ENCODE measurements around the gene STIM1.

DNA sequence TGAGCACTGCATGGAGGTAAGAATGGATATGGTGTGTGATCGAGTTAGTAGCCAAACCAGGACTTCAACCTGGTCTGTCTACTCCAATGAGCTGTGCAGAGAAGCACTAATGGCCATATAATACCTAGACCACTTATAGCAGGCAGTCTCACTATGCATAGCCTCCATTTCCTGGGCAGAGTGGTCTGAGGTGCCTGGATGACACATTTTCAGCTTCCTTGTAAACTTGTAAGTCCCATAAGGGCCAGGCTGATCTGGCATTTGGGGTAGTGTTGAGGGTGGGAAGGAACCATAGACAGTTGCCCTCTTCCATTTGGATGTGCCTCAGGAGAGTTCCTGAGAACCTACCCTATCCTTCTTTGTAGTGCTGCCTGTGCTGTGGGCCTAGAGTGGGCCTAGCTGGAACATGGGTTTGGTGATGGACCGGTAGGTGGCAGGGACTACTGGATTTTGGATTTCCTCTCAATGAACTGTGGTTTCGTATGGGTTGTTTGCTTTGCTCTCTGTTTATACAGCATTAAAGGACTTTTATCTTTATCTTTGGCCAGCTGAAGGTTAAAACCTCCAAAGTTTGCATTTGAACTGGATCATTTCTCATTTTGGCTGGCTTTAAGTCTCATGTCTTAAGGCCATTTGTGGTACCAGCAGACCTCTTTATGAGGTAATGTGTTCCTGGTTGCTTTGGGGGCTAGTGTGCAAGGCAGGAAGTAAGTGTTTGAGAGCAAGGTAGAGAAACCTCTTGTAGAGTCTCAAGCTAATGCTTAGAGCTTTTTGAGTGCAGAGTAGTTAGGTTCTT is 86.9 kb downstream of the STIM1 start:
- TF ChIP-seq CTCF (conservative IDR thresholded peaks at IDR 0.05) (no peak), EZH2 (IDR thresholded peaks at IDR 0.05; ENCODE audit: low read depth) (no peak)
